Fibroblast of upper back skin (primary cell): ENCODE results near the gene GPRC5C.
A peak's percentile ranks its signal among the peaks of the same experiment; 100 is the strongest.
"Not testable (repeated sequence)": the region's sequence is repeated elsewhere in the genome, so short reads cannot be mapped to it uniquely, and the experiment has no call there.

ENCODE experiments used
- DNase-seq: peaks from one replicate; pipeline ENCODE4 v3.0.0-alpha.2; 2013

GPRC5C gene

GRCh38 chr17:74474043-74474792 lies 42.3 kb downstream of the GPRC5C start:
- no peak for DNase-seq

GRCh38 chr17:74475189-74475588 lies 43.3 kb downstream of the GPRC5C start:
- no peak for DNase-seq

- no peak for DNase-seq
These were observed 45.5 kb downstream of the GPRC5C start for GRCh38 chr17:74477411-74477810.

GRCh38 chr17:74478420-74479100 lies 46.7 kb downstream of the GPRC5C start:
- no peak for DNase-seq

- DNase-seq = no peak
These were observed 48.4 kb downstream of the GPRC5C start for GRCh38 chr17:74480290-74480689.

GRCh38 chr17:74481621-74482020 lies 49.7 kb downstream of the GPRC5C start:
- no peak for DNase-seq

GRCh38 chr17:74484066-74484465 lies 52.2 kb downstream of the GPRC5C start:
- no peak for DNase-seq

- no peak for DNase-seq
These were observed 53.3 kb downstream of the GPRC5C start for GRCh38 chr17:74485022-74485743.

GRCh38 chr17:74485841-74486240 lies 54.0 kb downstream of the GPRC5C start:
- DNase-seq = no peak

GRCh38 chr17:74488276-74488675 lies 56.4 kb downstream of the GPRC5C start:
- not testable (repeated sequence) for DNase-seq

GRCh38 chr17:74490716-74491115 lies 58.8 kb downstream of the GPRC5C start:
- no peak for DNase-seq

GRCh38 chr17:74491626-74492025 lies 59.7 kb downstream of the GPRC5C start:
- no peak for DNase-seq

GRCh38 chr17:74493331-74493833 lies 61.5 kb downstream of the GPRC5C start:
- DNase-seq = peak; percentile 48
